Measurements from ENCODE around the gene JMY.

The JMY gene

DNA sequence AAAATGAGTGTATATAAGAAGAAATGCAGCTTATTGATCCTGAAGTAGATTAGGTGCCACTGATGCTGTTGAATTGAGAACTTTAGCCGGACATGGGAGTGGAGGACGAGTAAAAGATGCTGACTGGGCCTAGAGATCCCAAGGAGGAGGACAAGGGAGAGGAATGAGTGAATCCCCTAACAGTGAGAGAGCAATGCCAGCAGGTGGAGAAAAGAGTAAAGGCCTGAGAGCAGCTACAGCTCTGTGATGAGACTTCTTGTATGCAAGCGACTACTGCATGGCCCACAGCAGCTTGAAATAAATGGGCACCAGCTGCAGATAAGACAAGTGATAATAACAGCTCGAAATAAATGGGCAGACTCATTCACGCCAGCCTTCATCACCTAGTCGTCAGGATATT, 44.5 kb upstream of the JMY start:
- Histone ChIP-seq H3K4me1 (ENCODE audit: insufficient read depth, poor library complexity, severe bottlenecking) (peaks cover 5% of the 10 kb centered on the region), H3K9me3 (ENCODE audit: severe bottlenecking) (no peaks in the 10 kb centered on the region), H3K27ac (ENCODE audit: poor library complexity, severe bottlenecking) (no peak overlapping the region), H3K27me3 (ENCODE audit: insufficient read depth, poor library complexity, severe bottlenecking) (no peaks in the 10 kb centered on the region), H3K4me3 (ENCODE audit: severe bottlenecking) (no peak overlapping the region), H3K36me3 (ENCODE audit: low read depth) (no peaks in the 10 kb centered on the region)
- ATAC-seq (ENCODE audit: low read depth) (peak; percentile 52; the same call in 2 of the 3 replicates), DNase-seq (ENCODE audit: low spot score) (no peak)
- no peak for TF ChIP-seq CTCF (IDR thresholded peaks at IDR 0.05; ENCODE audit: poor library complexity, severe bottlenecking)

DNA sequence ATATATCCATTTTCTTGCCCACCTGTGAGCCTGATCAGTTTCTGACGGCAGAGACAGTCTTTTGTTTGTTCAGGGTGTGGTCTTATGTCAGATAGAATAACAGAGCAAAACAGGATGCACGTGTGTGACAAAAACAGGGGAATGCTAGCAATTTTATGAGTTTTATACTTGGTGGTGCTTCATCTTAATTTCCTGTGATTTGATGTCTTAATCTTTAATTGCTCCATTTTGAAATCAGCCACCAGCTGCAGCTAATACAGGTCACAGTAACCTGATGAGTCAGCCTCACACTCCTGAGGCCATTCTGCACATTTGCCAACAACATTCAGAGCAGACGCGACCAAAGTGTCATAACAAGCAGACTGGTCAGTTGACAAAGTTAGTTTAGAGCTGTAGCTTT, 42.3 kb upstream of the JMY start:
- Histone ChIP-seq H3K27me3 (ENCODE audit: insufficient read depth, poor library complexity, severe bottlenecking) (no peaks in the 10 kb centered on the region), H3K27ac (ENCODE audit: poor library complexity, severe bottlenecking) (no peak overlapping the region), H3K9me3 (ENCODE audit: severe bottlenecking) (no peaks in the 10 kb centered on the region), H3K4me3 (ENCODE audit: severe bottlenecking) (no peak overlapping the region), H3K36me3 (ENCODE audit: low read depth) (no peaks in the 10 kb centered on the region), H3K4me1 (ENCODE audit: insufficient read depth, poor library complexity, severe bottlenecking) (peaks cover 5% of the 10 kb centered on the region)
- ATAC-seq (ENCODE audit: low read depth), result peak; percentile 68
- DNase-seq (ENCODE audit: low spot score), result no peak
- TF ChIP-seq CTCF (IDR thresholded peaks at IDR 0.05; ENCODE audit: poor library complexity, severe bottlenecking), result no peak

DNA sequence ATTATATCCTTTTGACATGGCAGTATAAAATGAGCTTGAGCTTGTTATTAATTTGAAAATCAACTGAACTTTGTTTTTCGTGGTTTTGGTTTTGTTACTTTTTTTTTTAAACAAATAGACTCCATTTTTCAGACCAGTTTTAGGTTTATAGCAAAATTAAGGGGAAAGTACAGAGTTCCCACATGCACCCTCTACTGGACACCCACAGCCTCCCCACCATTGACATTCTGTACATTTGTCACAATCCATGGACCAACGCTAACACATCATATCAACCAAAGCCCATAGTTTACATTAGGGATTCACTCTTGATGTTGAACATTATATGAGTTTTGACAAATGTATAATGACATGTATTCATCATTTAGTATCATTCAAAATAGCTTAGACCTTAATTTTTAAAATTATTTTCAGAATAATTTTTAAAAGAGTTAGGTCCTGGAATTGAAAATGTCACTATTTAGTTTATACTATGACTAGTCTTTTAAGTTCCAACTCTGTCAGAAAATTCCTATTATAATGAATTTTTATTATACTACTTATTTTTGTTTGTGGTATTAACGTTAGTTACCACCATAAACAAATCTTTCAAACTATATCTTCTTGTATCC, 35.3 kb upstream of the JMY start:
- Histone ChIP-seq H3K36me3 (ENCODE audit: low read depth) (no peaks in the 10 kb centered on the region), H3K4me3 (ENCODE audit: severe bottlenecking) (no peak overlapping the region), H3K27me3 (ENCODE audit: insufficient read depth, poor library complexity, severe bottlenecking) (no peaks in the 10 kb centered on the region), H3K4me1 (ENCODE audit: insufficient read depth, poor library complexity, severe bottlenecking) (peaks cover 19% of the 10 kb centered on the region), H3K9me3 (ENCODE audit: severe bottlenecking) (no peaks in the 10 kb centered on the region), H3K27ac (ENCODE audit: poor library complexity, severe bottlenecking) (peak overlapping the region; percentile 75)
- DNase-seq (ENCODE audit: low spot score) (no peak), ATAC-seq (ENCODE audit: low read depth) (peak; percentile 48; the same call in 1 of the 3 replicates)
- TF ChIP-seq CTCF (IDR thresholded peaks at IDR 0.05; ENCODE audit: poor library complexity, severe bottlenecking), result peak; percentile 78

- no peaks in the 10 kb centered on the region for H3K36me3 ChIP-seq (ENCODE audit: low read depth)
- H3K4me1 ChIP-seq (ENCODE audit: insufficient read depth, poor library complexity, severe bottlenecking), result peaks cover 24% of the 10 kb centered on the region
- DNase-seq (ENCODE audit: low spot score) (no peak), ATAC-seq (ENCODE audit: low read depth) (no peak)
- H3K4me3 ChIP-seq (ENCODE audit: severe bottlenecking), result no peak overlapping the region
- TF ChIP-seq CTCF (IDR thresholded peaks at IDR 0.05; ENCODE audit: poor library complexity, severe bottlenecking), result no peak
- peak overlapping the region; percentile 75 for H3K27ac ChIP-seq (ENCODE audit: poor library complexity, severe bottlenecking)
- H3K9me3 ChIP-seq (ENCODE audit: severe bottlenecking), result no peaks in the 10 kb centered on the region
- H3K27me3 ChIP-seq (ENCODE audit: insufficient read depth, poor library complexity, severe bottlenecking), result no peaks in the 10 kb centered on the region
Measured at GRCh38 chr5:79201206-79201605, 34.7 kb upstream of the JMY start.

GRCh38 chr5:79202076-79202475, 33.9 kb upstream of the JMY start:
- DNase-seq (ENCODE audit: low spot score), result no peak
- peak; percentile 90 for ATAC-seq (ENCODE audit: low read depth)
- no peaks in the 10 kb centered on the region for H3K9me3 ChIP-seq (ENCODE audit: severe bottlenecking)
- H3K36me3 ChIP-seq (ENCODE audit: low read depth), result no peaks in the 10 kb centered on the region
- peaks cover 25% of the 10 kb centered on the region for H3K4me1 ChIP-seq (ENCODE audit: insufficient read depth, poor library complexity, severe bottlenecking)
- H3K27ac ChIP-seq (ENCODE audit: poor library complexity, severe bottlenecking), result peak overlapping the region; percentile 75
- H3K27me3 ChIP-seq (ENCODE audit: insufficient read depth, poor library complexity, severe bottlenecking), result no peaks in the 10 kb centered on the region
- no peak for TF ChIP-seq CTCF (IDR thresholded peaks at IDR 0.05; ENCODE audit: poor library complexity, severe bottlenecking)
- no peak overlapping the region for H3K4me3 ChIP-seq (ENCODE audit: severe bottlenecking)

All from RWPE2 (cell line).